CD4-positive, alpha-beta memory T cell (primary cell): ENCODE measurements around the gene TMCC2. TPM values are rescaled to one million over a fixed set of nuclear protein-coding genes. Genes with fewer than 3 reads are reported as not detected.
A peak's percentile ranks its signal among the peaks of the same experiment; 100 is the strongest.
"Not testable (repeated sequence)": the region's sequence is repeated elsewhere in the genome, so short reads cannot be mapped to it uniquely, and the experiment has no call there.

ENCODE experiments used
- CTCF ChIA-PET: fragments of 350-600 bp; sonication (Branson Sonifier 250); formaldehyde crosslinking; loops from one replicate; lab custom pipeline; 2021; ENCODE audit warnings: inconsistent platforms; ENCODE audit not compliant: partially characterized antibody; lab: Charles Lee
- POLR2A ChIA-PET: fragments of 350-600 bp; sonication (Branson Sonifier 250); formaldehyde crosslinking; loops from one replicate; lab custom pipeline; 2021; ENCODE audit not compliant: partially characterized antibody; lab: Charles Lee
- DNase-seq, 5 donors: peaks; one replicate each; pipeline versions ENCODE4 v3.0.0 to v3.0.0-alpha.2; 2020 to 2022; ENCODE audit warnings: mixed read lengths in 1 of 5
- H3K27ac ChIP-seq: one replicate; pipeline ENCODE4 v1.7.0; 2013; ENCODE audit warnings: low read depth, low read length
- H3K27me3 ChIP-seq: 2 replicates; pipeline ENCODE4 v1.7.0; 2013; ENCODE audit warnings: mild to moderate bottlenecking, low read length, moderate library complexity; ENCODE audit not compliant: insufficient read depth
- H3K36me3 ChIP-seq: 2 replicates; pipeline ENCODE4 v1.7.0; 2013; ENCODE audit warnings: mild to moderate bottlenecking, low read length, moderate library complexity; ENCODE audit not compliant: insufficient read depth
- H3K4me1 ChIP-seq: 2 replicates; pipeline ENCODE4 v1.7.0; 2013; ENCODE audit warnings: mild to moderate bottlenecking, low read length, moderate library complexity; ENCODE audit not compliant: insufficient read depth
- H3K4me3 ChIP-seq, 2 donors: one replicate each; pipeline ENCODE4 v1.7.0; 2013; ENCODE audit warnings: low read length in 2 of 2, mild to moderate bottlenecking in 1 of 2
- H3K9me3 ChIP-seq, 2 donors: one replicate each; pipeline ENCODE4 v1.7.0; 2013; ENCODE audit warnings: low read length in 2 of 2, control low read depth in 1 of 2; ENCODE audit not compliant: control insufficient read depth in 1 of 2
- H3K27ac Mint-ChIP-seq, 7 donors: one replicate each; pipeline ENCODE4 v1.8.0; 2020 to 2021; ENCODE audit warnings: mixed read lengths in 7 of 7, mild to moderate bottlenecking in 6 of 7, inconsistent platforms in 3 of 7, moderate library complexity in 3 of 7
- H3K27me3 Mint-ChIP-seq, 2 donors: one replicate each; pipeline ENCODE4 v1.8.0; 2020 to 2021; ENCODE audit warnings: mixed read lengths in 2 of 2
- H3K36me3 Mint-ChIP-seq, 2 donors: one replicate each; pipeline ENCODE4 v1.8.0; 2020 to 2021; ENCODE audit warnings: mixed read lengths in 2 of 2, inconsistent platforms in 1 of 2, mild to moderate bottlenecking in 1 of 2
- H3K4me1 Mint-ChIP-seq, 4 donors: one replicate each; pipeline ENCODE4 v1.8.0; 2020 to 2021; ENCODE audit warnings: mixed read lengths in 4 of 4, mild to moderate bottlenecking in 1 of 4
- H3K4me3 Mint-ChIP-seq, 8 donors: one replicate each; pipeline ENCODE4 v1.8.0; 2020 to 2021; ENCODE audit warnings: mixed read lengths in 8 of 8, mild to moderate bottlenecking in 7 of 8, moderate library complexity in 6 of 8, inconsistent platforms in 3 of 8
- H3K9me3 Mint-ChIP-seq, 8 donors: one replicate each; pipeline ENCODE4 v1.8.0; 2020 to 2021; ENCODE audit warnings: mixed read lengths in 8 of 8, mild to moderate bottlenecking in 5 of 8, inconsistent platforms in 3 of 8, moderate library complexity in 1 of 8
- intact Hi-C: fragments of 100-400 bp; cut with micrococcal nuclease; formaldehyde crosslinking; loops from one replicate; pipeline ENCODE4 v1.15.1; 2023
- polyA plus RNA-seq, 2 donors: library from polyadenylated mRNA; unstranded; fragments of 300-500 nt; fragmentation: Illumina TruSeq; gene quantifications; one replicate each; pipeline ENCODE4 v1.2.3, GENCODE V29; 2021
- total RNA-seq, 2 experiments: library from RNA; stranded (reverse); gene quantifications; one replicate each; pipeline ENCODE4 v1.2.3, GENCODE V29; 2021

Gene TMCC2
- total and polyA plus RNA-seq, 4 experiments from 2014 or later = 0.27 to 1.2 (median 0.76) TPM

DNA sequence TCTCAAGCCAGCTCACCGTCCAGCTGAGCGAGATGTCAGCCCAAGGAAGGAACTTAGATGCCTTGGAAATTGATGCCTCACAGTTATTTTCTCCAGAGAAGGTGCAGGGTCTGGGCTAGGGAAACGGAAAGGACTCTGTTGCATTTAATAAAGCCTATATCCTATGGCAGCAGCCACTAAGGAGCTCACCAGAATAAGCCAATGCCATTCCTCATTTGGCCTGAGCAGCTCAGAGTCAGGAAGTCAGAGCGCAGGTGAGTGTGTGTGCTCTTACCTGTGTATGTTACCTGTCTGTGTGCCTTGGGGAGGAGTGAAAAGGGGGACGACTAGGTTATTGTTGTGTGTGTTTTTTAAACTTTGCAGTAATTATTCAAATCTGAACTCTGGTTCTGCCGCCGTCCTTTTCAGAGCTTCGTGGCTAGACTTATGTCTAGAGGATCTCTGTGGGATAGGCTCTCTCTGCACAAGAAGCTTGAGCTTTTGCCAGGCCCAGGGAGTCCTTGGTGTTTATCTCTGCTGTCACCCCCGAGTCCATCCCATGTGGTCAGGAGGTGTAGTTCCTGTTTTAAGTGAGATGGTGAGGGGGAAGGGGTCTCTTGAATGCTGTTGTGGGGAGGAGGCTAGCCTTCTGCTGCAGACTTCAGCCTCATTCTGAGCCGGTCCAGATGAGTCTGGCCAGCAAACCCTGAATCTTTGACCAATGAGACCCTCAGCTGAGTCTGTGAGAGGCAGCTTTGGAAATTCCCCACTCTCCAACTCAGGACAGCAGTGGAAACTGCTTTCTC is 2.4 kb downstream of the TMCC2 start:
- peaks cover 8 to 14% of the 10 kb centered on the region in 2 donors for H3K27me3 Mint-ChIP-seq
- no peaks in the 10 kb centered on the region for H3K9me3 Mint-ChIP-seq
- no peak for DNase-seq
- peak overlapping the region in 1 of 2 donors; percentile 27 for H3K4me3 ChIP-seq
- H3K27me3 ChIP-seq = peaks cover 5% of the 10 kb centered on the region
- H3K4me3 Mint-ChIP-seq = peak overlapping the region; percentile 88 to 99 (median 94)
- peaks cover 25% of the 10 kb centered on the region for H3K4me1 ChIP-seq
- CTCF ChIA-PET = interaction anchor here (0.7 to 9.5 kb wide), 19 partner anchors 9 to 254 kb away, joined by 3 to 191 read pairs (median 4); partner anchors contain the start of genes DSTYK and RBBP5
- intact Hi-C loops = loop anchor here (1.0 to 5.0 kb wide), 4 partner anchors 26 to 108 kb away; partner anchors contain the start of gene RBBP5
- POLR2A ChIA-PET = interaction anchor here (0.5 to 4.6 kb wide), 11 partner anchors 17 to 108 kb away, joined by 3 to 37 read pairs (median 7); partner anchors contain the start of genes DSTYK, NUAK2 and RBBP5
- H3K4me1 Mint-ChIP-seq = peaks cover 14 to 33% (median 23%) of the 10 kb centered on the region in 4 donors
- no peak overlapping the region for H3K27ac ChIP-seq
- no peaks in the 10 kb centered on the region for H3K9me3 ChIP-seq
- H3K36me3 Mint-ChIP-seq = no peaks in the 10 kb centered on the region
- H3K27ac Mint-ChIP-seq = peak overlapping the region in 6 of 7 donors; percentile 36 to 97 (median 62)
- no peaks in the 10 kb centered on the region for H3K36me3 ChIP-seq

DNA sequence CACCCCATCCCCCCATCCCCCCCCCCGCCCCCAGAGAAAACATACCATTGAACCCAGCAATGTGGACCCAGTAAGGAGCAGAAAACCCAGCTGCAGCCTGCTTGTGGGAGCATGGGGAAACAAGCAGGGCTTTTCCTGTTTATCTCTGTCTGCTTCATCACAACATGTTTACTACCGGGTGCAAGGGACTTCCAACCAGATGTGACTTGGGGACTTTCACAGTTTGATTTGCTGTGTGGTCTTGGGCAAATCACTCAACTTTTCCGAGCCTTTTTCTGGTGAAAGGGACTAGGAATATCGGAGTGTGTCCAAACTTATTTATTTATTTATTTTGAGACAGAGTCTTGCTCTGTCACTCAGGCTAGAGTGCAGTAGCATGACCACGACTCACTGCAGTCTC is 3.2 kb downstream of the TMCC2 start:
- H3K9me3 ChIP-seq = no peaks in the 10 kb centered on the region
- POLR2A ChIA-PET = interaction anchor here (3.7 kb wide), 1 partner anchor 24 kb away, joined by 33 read pairs; no protein-coding TSS in a partner anchor
- CTCF ChIA-PET = interaction anchor here (1.0 to 9.5 kb wide), 2 partner anchors 11 to 26 kb away, joined by 3 to 191 read pairs; no protein-coding TSS in a partner anchor
- intact Hi-C loops = no loop called here
- no peak overlapping the region for H3K27ac ChIP-seq
- H3K4me3 ChIP-seq = no peak overlapping the region
- Mint-ChIP-seq H3K27me3 (peaks cover 8% of the 10 kb centered on the region in 2 donors), H3K4me1 (peaks cover 14 to 33% (median 23%) of the 10 kb centered on the region in 4 donors), H3K4me3 (peak overlapping the region in 1 of 8 donors; percentile 25), H3K36me3 (no peaks in the 10 kb centered on the region), H3K27ac (no peak overlapping the region), H3K9me3 (no peaks in the 10 kb centered on the region)
- peaks cover 25% of the 10 kb centered on the region for H3K4me1 ChIP-seq
- DNase-seq = no peak
- no peaks in the 10 kb centered on the region for H3K36me3 ChIP-seq
- no peaks in the 10 kb centered on the region for H3K27me3 ChIP-seq

DNA sequence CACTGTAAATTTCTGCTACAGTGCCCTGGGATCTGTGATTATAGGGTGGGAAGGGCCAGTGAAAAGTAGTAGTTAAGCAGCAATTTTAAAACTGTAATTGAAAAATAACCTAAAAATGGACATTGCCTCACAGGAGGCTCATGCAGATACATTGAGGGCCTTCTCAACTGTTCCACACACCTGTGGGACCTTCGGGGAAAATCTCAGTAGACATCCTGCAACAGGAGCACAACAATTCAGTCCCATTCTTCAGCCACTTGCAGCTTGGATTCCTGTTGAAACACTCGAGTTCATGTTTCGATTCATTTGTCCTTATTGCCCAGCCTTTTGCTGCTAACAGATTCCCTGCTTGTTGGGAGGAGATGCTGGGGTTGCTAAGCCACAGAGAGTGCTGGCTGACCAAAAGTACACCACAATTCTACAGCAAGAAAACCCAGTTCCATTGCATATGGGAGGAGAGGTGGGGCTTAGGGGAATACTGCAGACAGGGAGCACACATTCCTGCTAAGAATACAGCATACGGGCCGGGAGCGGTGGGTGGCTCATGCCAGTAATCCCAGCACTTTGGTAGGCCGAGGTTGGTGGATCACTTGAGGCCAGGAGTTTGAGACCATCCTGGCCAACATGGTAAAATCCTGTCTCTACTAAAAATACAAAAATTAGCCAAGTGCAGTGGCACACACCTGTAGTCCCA is 4.5 kb downstream of the TMCC2 start:
- H3K4me1 Mint-ChIP-seq = peaks cover 14 to 27% (median 20%) of the 10 kb centered on the region in 4 donors
- no peak overlapping the region for H3K27ac Mint-ChIP-seq
- Histone ChIP-seq H3K27ac (no peak overlapping the region), H3K9me3 (no peaks in the 10 kb centered on the region), H3K4me3 (no peak overlapping the region), H3K27me3 (no peaks in the 10 kb centered on the region), H3K4me1 (peaks cover 20% of the 10 kb centered on the region), H3K36me3 (no peaks in the 10 kb centered on the region)
- no peaks in the 10 kb centered on the region for H3K9me3 Mint-ChIP-seq
- ChIA-PET POLR2A (no interaction called here), CTCF (interaction anchor here (0.8 to 9.5 kb wide), 3 partner anchors 24 to 94 kb away, joined by 3 to 191 read pairs (median 10); no protein-coding TSS in a partner anchor)
- H3K4me3 Mint-ChIP-seq = no peak overlapping the region
- intact Hi-C loops = no loop called here
- no peak for DNase-seq
- H3K27me3 Mint-ChIP-seq = peaks cover 3 to 13% of the 10 kb centered on the region in 2 donors
- no peaks in the 10 kb centered on the region for H3K36me3 Mint-ChIP-seq

DNA sequence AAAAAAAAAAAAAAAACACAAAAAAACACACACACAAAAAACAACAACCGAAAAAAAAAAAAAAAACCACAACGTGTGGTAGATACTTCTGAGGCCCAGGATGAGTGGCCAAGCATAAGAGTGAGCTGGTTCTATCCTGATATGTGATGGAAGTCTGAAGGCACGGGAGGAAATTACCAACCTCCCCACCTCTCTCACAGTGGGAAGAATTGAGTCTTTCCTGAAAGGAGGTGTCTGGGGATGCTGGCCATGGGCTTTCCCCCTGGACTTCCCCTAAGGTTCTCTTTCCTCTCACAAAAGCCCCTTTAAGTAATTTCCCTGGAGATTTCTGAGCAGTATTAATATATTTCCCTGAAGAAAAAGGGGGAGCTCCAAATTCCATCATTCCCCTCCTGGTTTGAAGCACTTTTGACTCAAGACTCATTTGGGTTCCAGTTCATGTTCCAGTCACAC is 5.2 kb downstream of the TMCC2 start:
- Histone ChIP-seq H3K27ac (no peak overlapping the region), H3K27me3 (no peaks in the 10 kb centered on the region), H3K4me1 (peaks cover 24% of the 10 kb centered on the region), H3K9me3 (no peaks in the 10 kb centered on the region), H3K36me3 (no peaks in the 10 kb centered on the region), H3K4me3 (no peak overlapping the region)
- H3K27me3 Mint-ChIP-seq = peaks cover 5 to 14% of the 10 kb centered on the region in 2 donors
- intact Hi-C loops = no loop called here
- ChIA-PET CTCF (interaction anchor here (0.8 to 2.2 kb wide), 2 partner anchors 23 to 93 kb away, joined by 3 to 10 read pairs; no protein-coding TSS in a partner anchor), POLR2A (no interaction called here)
- no peaks in the 10 kb centered on the region for H3K36me3 Mint-ChIP-seq
- H3K27ac Mint-ChIP-seq = no peak overlapping the region
- peak in 1 of 5 donors; percentile 42 for DNase-seq
- H3K4me3 Mint-ChIP-seq = no peak overlapping the region
- H3K4me1 Mint-ChIP-seq = peaks cover 14 to 27% (median 18%) of the 10 kb centered on the region in 4 donors
- no peaks in the 10 kb centered on the region for H3K9me3 Mint-ChIP-seq

DNA sequence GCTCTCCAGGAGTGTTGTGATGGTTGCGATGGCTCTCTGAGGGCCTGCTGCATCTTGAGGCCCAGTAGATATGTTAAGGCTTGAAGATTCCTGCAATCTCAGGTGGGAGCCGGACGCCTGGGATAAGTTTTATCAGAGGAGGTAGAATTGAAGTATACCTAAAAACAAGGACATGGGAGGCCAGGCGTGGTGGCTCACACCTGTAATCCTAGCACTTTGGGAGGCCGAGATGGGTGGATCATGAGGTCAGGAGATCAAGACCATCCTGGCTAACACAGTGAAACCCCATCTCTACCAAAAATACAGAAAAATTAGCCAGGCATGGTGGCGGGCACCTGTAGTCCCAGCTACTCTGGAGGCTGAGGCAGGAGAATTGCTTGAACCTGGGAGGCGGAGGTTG is 6.2 kb downstream of the TMCC2 start:
- not testable (repeated sequence) for H3K27ac Mint-ChIP-seq
- peaks cover 23% of the 10 kb centered on the region for H3K4me1 ChIP-seq

DNA sequence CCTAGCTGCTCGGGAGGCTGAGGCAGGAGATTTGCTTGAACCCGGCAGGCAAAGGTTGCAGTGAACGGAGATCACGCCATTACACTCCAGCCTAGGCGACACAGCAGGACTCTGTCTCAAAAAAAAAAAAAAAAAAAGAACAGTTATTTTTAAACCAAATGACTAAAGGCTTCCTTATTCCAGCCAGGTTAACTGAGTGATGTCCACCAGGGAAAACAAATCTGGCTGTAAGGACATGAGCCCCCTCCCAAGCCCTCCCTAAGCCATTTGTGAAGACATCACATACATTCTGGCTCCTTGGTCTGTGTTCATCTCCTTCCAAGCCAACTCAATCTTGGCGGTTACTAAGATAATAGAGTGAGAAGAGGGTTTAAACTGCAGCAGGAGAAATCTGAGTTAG is 8.2 kb downstream of the TMCC2 start:
- H3K9me3 ChIP-seq = no peaks in the 10 kb centered on the region
- H3K4me3 Mint-ChIP-seq = no peak overlapping the region
- no peak overlapping the region for H3K27ac ChIP-seq
- H3K36me3 Mint-ChIP-seq = no peaks in the 10 kb centered on the region
- no peak overlapping the region for H3K27ac Mint-ChIP-seq
- ChIA-PET CTCF (interaction anchor here (5.1 kb wide), 1 partner anchor 22 kb away, joined by 19 read pairs; no protein-coding TSS in a partner anchor), POLR2A (no interaction called here)
- H3K36me3 ChIP-seq = no peaks in the 10 kb centered on the region
- H3K4me1 Mint-ChIP-seq = peaks cover 0 to 8% (median 1%) of the 10 kb centered on the region in 4 donors
- H3K27me3 ChIP-seq = no peaks in the 10 kb centered on the region
- H3K4me1 ChIP-seq = peaks cover 10% of the 10 kb centered on the region
- peaks cover 5 to 15% of the 10 kb centered on the region in 2 donors for H3K27me3 Mint-ChIP-seq
- DNase-seq = no peak
- no peaks in the 10 kb centered on the region for H3K9me3 Mint-ChIP-seq
- H3K4me3 ChIP-seq = no peak overlapping the region
- intact Hi-C loops = no loop called here

More for the DNA sequence above, 6.2 kb downstream of the TMCC2 start:
- H3K27ac ChIP-seq, H3K36me3 ChIP-seq, H3K27me3 ChIP-seq, H3K9me3 ChIP-seq, intact Hi-C loops, H3K9me3 Mint-ChIP-seq, H3K4me3 ChIP-seq, POLR2A ChIA-PET, DNase-seq, H3K36me3 Mint-ChIP-seq, H3K4me3 Mint-ChIP-seq: not testable (repeated sequence)
- Mint-ChIP-seq H3K4me1 (peaks cover 9 to 22% (median 12%) of the 10 kb centered on the region in 4 donors), H3K27me3 (peaks cover 5 to 14% of the 10 kb centered on the region in 2 donors)
- CTCF ChIA-PET = interaction anchor here (2.2 kb wide), 1 partner anchor 22 kb away, joined by 10 read pairs; no protein-coding TSS in a partner anchor
